K562 (cell line): ENCODE data around the gene CCDC88A. TPM values are rescaled to one million over a fixed set of nuclear protein-coding genes. Genes with fewer than 3 reads are reported as not detected.

Source experiments
- GATAD2B ChIP-seq: fragments of 450-650 bp; IDR thresholded peaks from 2 replicates; pipeline ENCODE4 v1.6.1; 2017; ENCODE audit warnings: mild to moderate bottlenecking, borderline replicate concordance
- HMGXB4 ChIP-seq: sonication (generic); formaldehyde crosslinking; IDR thresholded peaks from 2 replicates; pipeline ENCODE4 v1.8.1; 2023; ENCODE audit warnings: mild to moderate bottlenecking, missing genetic modification reagents
- HNRNPL ChIP-seq: fragments of 200-400 bp; formaldehyde crosslinking; IDR thresholded peaks from 2 replicates; pipeline ENCODE4 v1.6.1; 2017; ENCODE audit warnings: low read depth, mild to moderate bottlenecking, low read length
- PHF8 ChIP-seq: fragments of 200-600 bp; sonication (generic); IDR thresholded peaks from 2 replicates; pipeline ENCODE4 v1.6.1; 2012; ENCODE audit warnings: mixed run types, mild to moderate bottlenecking, inconsistent platforms, low read length, moderate library complexity, borderline replicate concordance
- PRDM10 ChIP-seq: fragments of 450-650 bp; IDR thresholded peaks from 2 replicates; pipeline ENCODE4 v1.6.1; 2018; ENCODE audit not compliant: partially characterized antibody
- RBM39 ChIP-seq: fragments of 200-400 bp; formaldehyde crosslinking; optimal IDR thresholded peaks from 2 replicates; pipeline ENCODE3; 2018; ENCODE audit warnings: low read depth, low read length
- RCOR1 ChIP-seq, 2 experiments: IDR thresholded peaks; 2 replicates each; pipeline ENCODE4 v1.6.1; 2012; ENCODE audit warnings: low read depth in 2 of 2, low read length in 2 of 2, borderline replicate concordance in 1 of 2, improper control_type of control experiment in 1 of 2
- SMAD2 ChIP-seq: fragments of 150-350 bp; IDR thresholded peaks from 2 replicates; pipeline ENCODE4 v1.6.1; 2014; ENCODE audit warnings: low read depth, mild to moderate bottlenecking, low read length
- ZBED1 ChIP-seq: IDR thresholded peaks from 2 replicates; pipeline ENCODE4 v1.6.1; 2014
- ZFP36 ChIP-seq: fragments of 150-350 bp; IDR thresholded peaks from 2 replicates; pipeline ENCODE4 v1.6.1; 2018; ENCODE audit warnings: low read length, low read depth; ENCODE audit not compliant: partially characterized antibody
- ZNF354B ChIP-seq: fragments of 250-450 bp; sonication (Bioruptor Pico); IDR thresholded peaks from 2 replicates; pipeline ENCODE4 v1.4.0; 2020
- polyA plus RNA-seq, 8 experiments: library from polyadenylated mRNA; depleted of rRNA in 4 of 8; stranded (reverse) in 5 of 8; unstranded in 3 of 8; fragments of >200 nt; fragmentation: Nextera tagmentation in 2 of 8; fragmentation: Illumina TruSeq in 1 of 8; extraction: Ambion mirVana in 2 of 8; extraction: Trizol in 1 of 8; gene quantifications; 2 replicates each; pipeline versions ENCODE4 v1.2.1 to v1.2.3, GENCODE V29; 2011 to 2014; ENCODE audit warnings: inconsistent platforms in 1 of 8, missing spikeins in 1 of 8
- total RNA-seq, 7 experiments: library from RNA; depleted of rRNA in 6 of 7; stranded (reverse); fragments of >200 nt in 6 of 7; fragmentation: Illumina TruSeq in 2 of 7; extraction: Trizol in 2 of 7; gene quantifications; 2 replicates each; pipeline versions ENCODE4 v1.2.1 to v1.2.3, GENCODE V29; 2011 to 2021; ENCODE audit warnings: low replicate concordance in 1 of 7
- TF ChIP-seq, protein P1 (sequence below): sonication (generic); formaldehyde crosslinking; IDR thresholded peaks from 2 replicates; pipeline ENCODE4 v1.8.0; 2023; ENCODE audit warnings: missing genetic modification reagents, mild to moderate bottlenecking, borderline replicate concordance
- TF ChIP-seq, protein P2 (sequence below): sonication (generic); formaldehyde crosslinking; IDR thresholded peaks from 2 replicates; pipeline ENCODE4 v1.8.0; 2022; ENCODE audit warnings: mild to moderate bottlenecking, missing genetic modification reagents
- TF ChIP-seq, protein P3 (sequence below): fragments of 450-650 bp; IDR thresholded peaks from 2 replicates; pipeline ENCODE4 v1.6.1; 2016

The CCDC88A gene
- total and polyA plus RNA-seq, 9 of the 15 experiments (the other 6 are each of a cell fraction or from before 2014, with no cell fraction given), result 29.3 to 102 (median 55.6) TPM

DNA sequence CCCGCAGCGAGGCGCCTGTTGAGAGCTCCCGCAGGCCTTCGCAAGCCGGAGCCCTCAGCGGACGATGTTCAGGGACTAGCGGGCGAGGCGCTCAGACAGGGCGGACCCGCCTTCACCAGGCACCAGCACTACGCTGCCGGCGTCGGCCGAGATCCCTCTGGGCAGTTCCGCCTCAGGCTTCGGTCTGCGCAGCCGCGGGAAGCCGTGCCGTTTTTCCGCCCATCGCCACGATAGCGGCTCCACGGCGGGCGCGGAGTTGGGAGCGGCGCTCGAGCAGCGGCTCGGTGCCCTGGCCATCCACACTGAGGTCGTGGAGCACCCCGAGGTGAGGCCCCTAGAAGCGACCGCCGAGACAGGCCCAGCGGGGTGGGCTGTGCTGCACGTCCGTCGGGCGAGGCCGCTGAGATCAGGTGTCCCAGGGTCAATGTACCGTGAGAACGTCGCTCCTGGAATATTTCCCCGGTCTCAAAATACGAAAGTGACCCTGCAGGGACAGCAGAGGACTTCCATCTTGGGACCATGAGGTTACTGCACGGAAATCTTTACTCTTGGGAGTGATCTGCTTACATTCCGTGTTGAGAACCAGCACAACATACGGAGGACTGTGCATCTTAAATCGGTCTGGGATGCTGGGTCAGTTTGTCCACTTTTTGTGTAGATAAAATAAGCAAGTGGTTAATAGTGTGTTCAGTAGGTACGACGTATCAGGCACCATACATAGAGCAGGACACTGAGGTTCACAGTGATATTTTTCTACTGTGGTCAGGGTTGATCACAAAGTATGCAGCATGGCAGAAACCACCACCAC is 137.3 kb downstream of the CCDC88A start (continued):
- TF ChIP-seq SMAD2, result no peak
- TF ChIP-seq RBM39, result no peak
- TF ChIP-seq PRDM10, result no peak
- TF ChIP-seq ZFP36, result peak; percentile 16
- TF ChIP-seq, protein P1, sequence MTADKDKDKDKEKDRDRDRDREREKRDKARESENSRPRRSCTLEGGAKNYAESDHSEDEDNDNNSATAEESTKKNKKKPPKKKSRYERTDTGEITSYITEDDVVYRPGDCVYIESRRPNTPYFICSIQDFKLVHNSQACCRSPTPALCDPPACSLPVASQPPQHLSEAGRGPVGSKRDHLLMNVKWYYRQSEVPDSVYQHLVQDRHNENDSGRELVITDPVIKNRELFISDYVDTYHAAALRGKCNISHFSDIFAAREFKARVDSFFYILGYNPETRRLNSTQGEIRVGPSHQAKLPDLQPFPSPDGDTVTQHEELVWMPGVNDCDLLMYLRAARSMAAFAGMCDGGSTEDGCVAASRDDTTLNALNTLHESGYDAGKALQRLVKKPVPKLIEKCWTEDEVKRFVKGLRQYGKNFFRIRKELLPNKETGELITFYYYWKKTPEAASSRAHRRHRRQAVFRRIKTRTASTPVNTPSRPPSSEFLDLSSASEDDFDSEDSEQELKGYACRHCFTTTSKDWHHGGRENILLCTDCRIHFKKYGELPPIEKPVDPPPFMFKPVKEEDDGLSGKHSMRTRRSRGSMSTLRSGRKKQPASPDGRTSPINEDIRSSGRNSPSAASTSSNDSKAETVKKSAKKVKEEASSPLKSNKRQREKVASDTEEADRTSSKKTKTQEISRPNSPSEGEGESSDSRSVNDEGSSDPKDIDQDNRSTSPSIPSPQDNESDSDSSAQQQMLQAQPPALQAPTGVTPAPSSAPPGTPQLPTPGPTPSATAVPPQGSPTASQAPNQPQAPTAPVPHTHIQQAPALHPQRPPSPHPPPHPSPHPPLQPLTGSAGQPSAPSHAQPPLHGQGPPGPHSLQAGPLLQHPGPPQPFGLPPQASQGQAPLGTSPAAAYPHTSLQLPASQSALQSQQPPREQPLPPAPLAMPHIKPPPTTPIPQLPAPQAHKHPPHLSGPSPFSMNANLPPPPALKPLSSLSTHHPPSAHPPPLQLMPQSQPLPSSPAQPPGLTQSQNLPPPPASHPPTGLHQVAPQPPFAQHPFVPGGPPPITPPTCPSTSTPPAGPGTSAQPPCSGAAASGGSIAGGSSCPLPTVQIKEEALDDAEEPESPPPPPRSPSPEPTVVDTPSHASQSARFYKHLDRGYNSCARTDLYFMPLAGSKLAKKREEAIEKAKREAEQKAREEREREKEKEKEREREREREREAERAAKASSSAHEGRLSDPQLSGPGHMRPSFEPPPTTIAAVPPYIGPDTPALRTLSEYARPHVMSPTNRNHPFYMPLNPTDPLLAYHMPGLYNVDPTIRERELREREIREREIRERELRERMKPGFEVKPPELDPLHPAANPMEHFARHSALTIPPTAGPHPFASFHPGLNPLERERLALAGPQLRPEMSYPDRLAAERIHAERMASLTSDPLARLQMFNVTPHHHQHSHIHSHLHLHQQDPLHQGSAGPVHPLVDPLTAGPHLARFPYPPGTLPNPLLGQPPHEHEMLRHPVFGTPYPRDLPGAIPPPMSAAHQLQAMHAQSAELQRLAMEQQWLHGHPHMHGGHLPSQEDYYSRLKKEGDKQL (CRISPR knock-in tag), result no peak
- TF ChIP-seq HMGXB4 (CRISPR knock-in tag), result 0 out of 2 replicates have a peak, but pooled peaks have one; percentile 48
- TF ChIP-seq HNRNPL, result peak; percentile 88
- peak; percentile 39 to 43; a peak in 3 of 4 replicates for TF ChIP-seq RCOR1 (IDR thresholded peaks at IDR 0.05; ENCODE audit: borderline replicate concordance in 1 of 2, low read depth in 2 of 2, low read length in 2 of 2)
- TF ChIP-seq, protein P2, sequence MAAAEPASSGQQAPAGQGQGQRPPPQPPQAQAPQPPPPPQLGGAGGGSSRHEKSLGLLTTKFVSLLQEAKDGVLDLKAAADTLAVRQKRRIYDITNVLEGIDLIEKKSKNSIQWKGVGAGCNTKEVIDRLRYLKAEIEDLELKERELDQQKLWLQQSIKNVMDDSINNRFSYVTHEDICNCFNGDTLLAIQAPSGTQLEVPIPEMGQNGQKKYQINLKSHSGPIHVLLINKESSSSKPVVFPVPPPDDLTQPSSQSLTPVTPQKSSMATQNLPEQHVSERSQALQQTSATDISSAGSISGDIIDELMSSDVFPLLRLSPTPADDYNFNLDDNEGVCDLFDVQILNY (CRISPR knock-in tag), result peak; percentile 94
- TF ChIP-seq, protein P3, sequence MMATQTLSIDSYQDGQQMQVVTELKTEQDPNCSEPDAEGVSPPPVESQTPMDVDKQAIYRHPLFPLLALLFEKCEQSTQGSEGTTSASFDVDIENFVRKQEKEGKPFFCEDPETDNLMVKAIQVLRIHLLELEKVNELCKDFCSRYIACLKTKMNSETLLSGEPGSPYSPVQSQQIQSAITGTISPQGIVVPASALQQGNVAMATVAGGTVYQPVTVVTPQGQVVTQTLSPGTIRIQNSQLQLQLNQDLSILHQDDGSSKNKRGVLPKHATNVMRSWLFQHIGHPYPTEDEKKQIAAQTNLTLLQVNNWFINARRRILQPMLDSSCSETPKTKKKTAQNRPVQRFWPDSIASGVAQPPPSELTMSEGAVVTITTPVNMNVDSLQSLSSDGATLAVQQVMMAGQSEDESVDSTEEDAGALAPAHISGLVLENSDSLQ, result no peak
- TF ChIP-seq ZBED1, result no peak; the same call in 1 of the 2 replicates
- no peak for TF ChIP-seq ZNF354B (CRISPR knock-in tag)
- TF ChIP-seq PHF8, result peak; percentile 90
- no peak for TF ChIP-seq GATAD2B
